Stomach (tissue), 9 donors: Measurements from ENCODE around the gene NDST1. TPM values are rescaled to one million over a fixed set of nuclear protein-coding genes. Genes with fewer than 3 reads are reported as not detected.

ENCODE experiments used
- DNase-seq, 2 donors: peaks; one replicate each; pipeline versions ENCODE4 v3.0.0 to v3.0.0-alpha.2; 2013 to 2019
- H3K27ac ChIP-seq, 5 donors: fragments of 200-600 bp in 4 of 5; sonication (generic) in 4 of 5; one replicate each; pipeline ENCODE4 v1.5.1; 2013 to 2019; ENCODE audit warnings: mild to moderate bottlenecking in 1 of 5, moderate library complexity in 1 of 5
- H3K27me3 ChIP-seq, 3 donors: fragments of 200-600 bp; sonication (generic); one replicate each; pipeline ENCODE4 v1.5.1; 2017 to 2019; ENCODE audit warnings: mixed run types in 1 of 3
- H3K36me3 ChIP-seq, 4 donors: fragments of 200-600 bp; sonication (generic); 1 replicate in 3 of 4; 2 replicates in 1 of 4; pipeline ENCODE4 v1.5.1; 2016 to 2019
- H3K4me1 ChIP-seq, 4 donors: fragments of 200-600 bp; sonication (generic); one replicate each; pipeline ENCODE4 v1.5.1; 2016 to 2019
- H3K4me3 ChIP-seq, 4 donors: fragments of 200-600 bp; sonication (generic) in 3 of 4; one replicate each; pipeline ENCODE4 v1.5.1; 2016 to 2019; ENCODE audit warnings: mild to moderate bottlenecking in 1 of 4
- H3K9me3 ChIP-seq, 4 donors: fragments of 200-600 bp; sonication (generic); one replicate each; pipeline ENCODE4 v1.5.1; 2016 to 2019
- EP300 ChIP-seq: sonication (generic); formaldehyde crosslinking; IDR thresholded peaks from one replicate; pipeline ENCODE4 v1.6.1; 2017; ENCODE audit warnings: antibody characterized with exemption
- POLR2A ChIP-seq, 4 donors: fragments of 450-650 bp; IDR thresholded peaks; one replicate each; pipeline ENCODE4 v1.6.1; 2016; ENCODE audit warnings: antibody characterized with exemption in 4 of 4, control low read depth in 2 of 4, mild to moderate bottlenecking in 1 of 4, moderate library complexity in 1 of 4
- POLR2AphosphoS5 ChIP-seq, 3 donors: sonication (generic); formaldehyde crosslinking; IDR thresholded peaks; one replicate each; pipeline ENCODE4 v1.6.1; 2016; ENCODE audit warnings: antibody characterized with exemption in 3 of 3
- WGBS, 5 donors: extraction: QIAGEN DNeasy Blood & Tissue Kit in 3 of 5; methylation state at CpG; one replicate each; pipeline versions ENCODE4 v1.1.5 to v1.1.7; 2013 to 2018; 5-methylcytosine and 5-hydroxymethylcytosine counted together
- intact Hi-C: fragments of 100-400 bp; cut with DNase I; formaldehyde crosslinking; loops from one replicate; pipeline ENCODE4 v1.15.1; 2023; ENCODE audit warnings: low total_unique reads
- polyA plus RNA-seq, 3 donors: library from polyadenylated mRNA; stranded (reverse); fragments of 200-250 nt; gene quantifications; one replicate each; pipeline ENCODE4 v1.2.3, GENCODE V29; 2013
- total RNA-seq, 5 donors: library from RNA; depleted of rRNA; stranded (reverse); fragments of >200 nt; gene quantifications; one replicate each; pipeline versions ENCODE4 v1.1.0 to v1.2.3, GENCODE V29; 2014 to 2016
- TF ChIP-seq, protein P1 (sequence below), 7 experiments: fragments of 450-650 bp in 4 of 7; fragments of 200-600 bp in 3 of 7; sonication (generic) in 3 of 7; IDR thresholded peaks; one replicate each; pipeline ENCODE4 v1.5.1; 2016 to 2019; ENCODE audit warnings: antibody characterized with exemption in 7 of 7, control low read depth in 2 of 7, mild to moderate bottlenecking in 1 of 7
- donor health status: healthy with polysubstance abuse.
- donor health status: Bipolar disorder and iron deficiency.
- donor health status: healthy.

Gene NDST1
- total and polyA plus RNA-seq, 8 donors, result 6.4 to 32.9 (median 15.9) TPM

DNA sequence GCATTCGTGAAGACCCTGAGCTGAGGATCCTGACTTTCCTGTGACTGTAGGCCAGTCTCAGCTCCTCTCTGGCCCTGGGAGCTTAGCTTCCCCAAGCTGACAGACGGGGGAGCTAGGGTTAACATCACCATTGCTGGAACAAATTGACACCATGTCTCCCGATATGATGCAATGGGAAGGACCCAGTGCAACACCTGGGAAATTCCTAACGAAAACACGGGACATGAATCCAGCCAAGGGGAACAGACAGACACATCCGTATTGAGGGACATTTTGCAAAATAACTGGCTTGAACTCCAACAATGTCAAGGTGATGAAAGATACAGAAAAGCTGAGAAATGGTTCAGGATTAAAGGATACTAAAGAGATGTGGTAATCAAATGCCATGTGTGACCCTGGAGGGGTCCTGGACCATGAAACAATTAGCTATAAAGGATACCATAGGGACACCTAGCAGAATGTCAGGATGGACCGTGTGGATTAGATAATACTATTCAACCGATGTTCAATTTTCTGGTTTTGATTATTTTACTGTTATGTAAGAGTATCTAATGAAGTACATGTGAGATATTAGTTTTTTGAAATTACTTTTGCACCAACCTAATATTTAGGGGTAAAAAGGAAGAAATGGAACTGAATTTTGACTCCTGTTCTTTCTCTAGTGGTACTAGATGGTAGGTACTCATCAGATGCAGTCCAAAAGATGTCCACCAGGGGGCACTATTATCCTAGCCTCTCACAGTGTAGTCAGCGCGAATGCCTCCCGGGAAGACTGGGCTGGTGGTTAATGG, 52.7 kb downstream of the NDST1 start:
- H3K9me3 ChIP-seq, result no peaks in the 10 kb centered on the region
- 14 to 19% (median 16%) methylated on average over 11 of the region's 11 CpGs for WGBS, 5 donors
- no peak overlapping the region for H3K27ac ChIP-seq
- no peak overlapping the region for H3K4me3 ChIP-seq
- intact Hi-C loops, result no loop called here
- no peaks in the 10 kb centered on the region for H3K27me3 ChIP-seq
- peaks cover 2 to 11% (median 11%) of the 10 kb centered on the region in 4 donors for H3K36me3 ChIP-seq
- H3K4me1 ChIP-seq, result peaks cover 0 to 16% (median 7%) of the 10 kb centered on the region in 4 donors
- peak; percentile 92 to 96 for DNase-seq
- TF ChIP-seq, protein P1, sequence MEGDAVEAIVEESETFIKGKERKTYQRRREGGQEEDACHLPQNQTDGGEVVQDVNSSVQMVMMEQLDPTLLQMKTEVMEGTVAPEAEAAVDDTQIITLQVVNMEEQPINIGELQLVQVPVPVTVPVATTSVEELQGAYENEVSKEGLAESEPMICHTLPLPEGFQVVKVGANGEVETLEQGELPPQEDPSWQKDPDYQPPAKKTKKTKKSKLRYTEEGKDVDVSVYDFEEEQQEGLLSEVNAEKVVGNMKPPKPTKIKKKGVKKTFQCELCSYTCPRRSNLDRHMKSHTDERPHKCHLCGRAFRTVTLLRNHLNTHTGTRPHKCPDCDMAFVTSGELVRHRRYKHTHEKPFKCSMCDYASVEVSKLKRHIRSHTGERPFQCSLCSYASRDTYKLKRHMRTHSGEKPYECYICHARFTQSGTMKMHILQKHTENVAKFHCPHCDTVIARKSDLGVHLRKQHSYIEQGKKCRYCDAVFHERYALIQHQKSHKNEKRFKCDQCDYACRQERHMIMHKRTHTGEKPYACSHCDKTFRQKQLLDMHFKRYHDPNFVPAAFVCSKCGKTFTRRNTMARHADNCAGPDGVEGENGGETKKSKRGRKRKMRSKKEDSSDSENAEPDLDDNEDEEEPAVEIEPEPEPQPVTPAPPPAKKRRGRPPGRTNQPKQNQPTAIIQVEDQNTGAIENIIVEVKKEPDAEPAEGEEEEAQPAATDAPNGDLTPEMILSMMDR (IDR thresholded peaks at IDR 0.05), result peak in 5 of 7 experiments; percentile 88 to 95 (median 92)
- no peak for TF ChIP-seq EP300
- peak in 1 of 3 donors; percentile 57 for TF ChIP-seq POLR2AphosphoS5 (IDR thresholded peaks at IDR 0.05)
- no peak for TF ChIP-seq POLR2A (IDR thresholded peaks at IDR 0.05)

DNA sequence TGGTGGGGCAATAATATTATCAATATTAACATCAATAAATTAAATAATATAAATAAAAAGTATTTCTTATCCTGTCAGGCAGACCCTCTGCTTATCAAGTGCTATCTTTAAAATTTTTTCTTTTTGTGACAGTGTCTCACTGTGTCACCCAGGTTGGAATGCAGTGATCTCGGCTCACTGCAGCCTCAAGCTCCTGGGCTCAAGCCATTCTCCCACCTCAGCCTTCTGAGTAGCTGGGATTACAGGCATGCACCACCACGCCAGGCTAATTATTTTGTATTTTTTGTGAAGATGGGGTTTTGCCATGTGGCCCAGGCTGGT, 53.2 kb downstream of the NDST1 start:
- Histone ChIP-seq H3K27ac (no peak overlapping the region), H3K27me3 (no peaks in the 10 kb centered on the region), H3K4me3 (no peak overlapping the region), H3K36me3 (peaks cover 0 to 6% (median 5%) of the 10 kb centered on the region in 4 donors), H3K4me1 (peaks cover 0 to 16% (median 7%) of the 10 kb centered on the region in 4 donors), H3K9me3 (no peaks in the 10 kb centered on the region)
- no peak for TF ChIP-seq EP300
- TF ChIP-seq, protein P1 (IDR thresholded peaks at IDR 0.05), result no peak
- no peak for TF ChIP-seq POLR2A (IDR thresholded peaks at IDR 0.05)
- TF ChIP-seq POLR2AphosphoS5 (IDR thresholded peaks at IDR 0.05), result no peak
- DNase-seq, result no peak
- 32 to 62% (median 44%) methylated on average over 2 of the region's 2 CpGs for WGBS, 5 donors
- intact Hi-C loops, result no loop called here

DNA sequence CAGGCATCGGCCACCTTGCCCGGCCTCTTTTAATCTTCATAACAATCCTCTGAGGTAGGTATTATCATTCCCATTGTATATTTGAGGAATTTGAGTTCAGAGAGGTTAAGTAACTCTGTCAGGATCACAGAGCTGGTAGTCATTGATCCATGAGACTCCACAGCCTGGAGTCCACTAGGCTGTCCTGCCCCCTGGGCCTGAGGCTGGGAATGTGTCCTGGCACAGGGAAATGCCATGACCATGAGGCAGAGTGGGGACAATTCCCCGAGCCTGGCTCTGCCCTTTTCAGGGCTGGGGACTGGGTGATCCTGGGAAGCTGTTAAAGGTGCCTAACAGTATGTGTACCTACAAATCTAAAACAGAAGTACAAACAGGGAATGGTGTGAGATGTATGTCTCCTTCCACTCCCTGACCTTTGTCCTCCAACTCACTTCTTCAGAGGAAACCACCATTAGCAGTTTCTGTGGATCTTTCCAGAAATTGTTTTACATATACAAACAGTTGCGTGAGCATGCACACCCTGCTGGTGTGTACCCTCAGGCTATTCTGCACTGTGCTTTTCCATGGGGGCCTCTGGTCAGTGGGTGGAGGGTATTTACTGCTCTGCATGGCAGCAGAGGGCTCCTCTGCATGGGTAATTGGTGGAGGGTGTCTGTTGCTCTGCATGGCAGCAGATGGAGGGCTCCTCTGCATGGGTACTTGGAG, 53.8 kb downstream of the NDST1 start:
- TF ChIP-seq EP300, result no peak
- no peak for TF ChIP-seq POLR2A (IDR thresholded peaks at IDR 0.05)
- TF ChIP-seq, protein P1 (IDR thresholded peaks at IDR 0.05), result no peak
- no peak for TF ChIP-seq POLR2AphosphoS5 (IDR thresholded peaks at IDR 0.05)
- WGBS, 5 donors, result 65 to 81% (median 74%) methylated on average over 4 of the region's 4 CpGs
- peaks cover 0 to 16% (median 7%) of the 10 kb centered on the region in 4 donors for H3K4me1 ChIP-seq
- intact Hi-C loops, result no loop called here
- H3K27me3 ChIP-seq, result no peaks in the 10 kb centered on the region
- H3K9me3 ChIP-seq, result no peaks in the 10 kb centered on the region
- H3K27ac ChIP-seq, result no peak overlapping the region
- no peak for DNase-seq
- H3K4me3 ChIP-seq, result no peak overlapping the region
- peaks cover 0 to 4% (median 0%) of the 10 kb centered on the region in 4 donors for H3K36me3 ChIP-seq

DNA sequence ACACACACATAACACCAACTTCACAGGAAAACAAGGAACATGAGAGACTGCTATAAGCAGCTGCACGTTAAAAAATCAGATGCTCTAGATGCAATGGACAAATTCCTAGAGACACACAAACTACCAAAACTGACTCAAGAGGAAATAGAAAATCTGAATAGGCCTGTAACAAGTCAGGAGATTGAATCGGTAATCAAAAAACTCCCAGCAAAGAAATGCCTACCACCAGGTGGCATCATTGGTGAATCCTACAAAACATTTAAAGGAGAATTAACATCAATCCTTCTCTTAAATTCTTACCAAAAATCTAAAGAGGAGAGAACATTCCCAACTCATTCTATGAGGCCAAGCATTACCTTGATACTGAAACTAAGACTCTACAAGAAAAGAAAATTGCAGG, 54.9 kb downstream of the NDST1 start:
- H3K4me1 ChIP-seq, result peaks cover 0 to 25% (median 7%) of the 10 kb centered on the region in 4 donors
- no peak overlapping the region for H3K4me3 ChIP-seq
- 44 to 67% (median 63%) methylated on average over 2 of the region's 2 CpGs for WGBS, 5 donors
- intact Hi-C loops, result no loop called here
- TF ChIP-seq, protein P1 (IDR thresholded peaks at IDR 0.05), result peak in 4 of 7 experiments; percentile 33 to 60 (median 53)
- TF ChIP-seq POLR2AphosphoS5 (IDR thresholded peaks at IDR 0.05), result no peak
- no peaks in the 10 kb centered on the region for H3K27me3 ChIP-seq
- H3K9me3 ChIP-seq, result no peaks in the 10 kb centered on the region
- no peaks in the 10 kb centered on the region for H3K36me3 ChIP-seq
- H3K27ac ChIP-seq, result no peak overlapping the region
- DNase-seq, result peak in 1 of 2 donors; percentile 56
